Suprapubic skin (tissue), 3 donors: ENCODE measurements around the gene KAZN.

Experiments
- POLR2A ChIP-seq, 2 donors: fragments of 450-650 bp; IDR thresholded peaks; one replicate each; pipeline ENCODE4 v1.6.1; 2017; ENCODE audit warnings: antibody characterized with exemption in 2 of 2, mild to moderate bottlenecking in 2 of 2, moderate library complexity in 2 of 2
- TF ChIP-seq, protein P1 (sequence below), 2 donors: fragments of 200-600 bp in 1 of 2; fragments of 450-650 bp in 1 of 2; sonication (generic) in 1 of 2; IDR thresholded peaks; one replicate each; pipeline ENCODE4 v1.5.1; 2016 to 2019; ENCODE audit warnings: antibody characterized with exemption in 2 of 2, mild to moderate bottlenecking in 1 of 2, moderate library complexity in 1 of 2

DNA sequence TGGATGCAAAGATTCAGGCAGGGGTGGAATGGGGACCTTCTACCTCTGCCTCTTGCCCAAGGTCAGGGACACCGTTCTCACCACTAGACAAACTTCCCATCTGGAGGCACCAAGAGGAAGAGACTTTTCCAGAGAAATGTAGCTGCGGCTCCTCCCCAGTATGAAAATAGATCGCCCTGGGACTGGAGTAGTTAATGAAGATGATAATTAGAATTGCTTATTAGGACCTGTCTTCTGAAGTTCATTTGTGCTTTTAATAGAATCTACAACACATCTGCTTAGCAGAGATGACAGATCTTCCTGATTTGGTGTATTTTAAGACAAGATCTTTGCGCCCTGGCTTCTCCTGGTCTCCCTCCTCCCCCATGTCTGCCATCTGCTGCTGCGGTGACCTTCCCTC lies 266.6 kb downstream of the KAZN start:
- TF ChIP-seq, protein P1, sequence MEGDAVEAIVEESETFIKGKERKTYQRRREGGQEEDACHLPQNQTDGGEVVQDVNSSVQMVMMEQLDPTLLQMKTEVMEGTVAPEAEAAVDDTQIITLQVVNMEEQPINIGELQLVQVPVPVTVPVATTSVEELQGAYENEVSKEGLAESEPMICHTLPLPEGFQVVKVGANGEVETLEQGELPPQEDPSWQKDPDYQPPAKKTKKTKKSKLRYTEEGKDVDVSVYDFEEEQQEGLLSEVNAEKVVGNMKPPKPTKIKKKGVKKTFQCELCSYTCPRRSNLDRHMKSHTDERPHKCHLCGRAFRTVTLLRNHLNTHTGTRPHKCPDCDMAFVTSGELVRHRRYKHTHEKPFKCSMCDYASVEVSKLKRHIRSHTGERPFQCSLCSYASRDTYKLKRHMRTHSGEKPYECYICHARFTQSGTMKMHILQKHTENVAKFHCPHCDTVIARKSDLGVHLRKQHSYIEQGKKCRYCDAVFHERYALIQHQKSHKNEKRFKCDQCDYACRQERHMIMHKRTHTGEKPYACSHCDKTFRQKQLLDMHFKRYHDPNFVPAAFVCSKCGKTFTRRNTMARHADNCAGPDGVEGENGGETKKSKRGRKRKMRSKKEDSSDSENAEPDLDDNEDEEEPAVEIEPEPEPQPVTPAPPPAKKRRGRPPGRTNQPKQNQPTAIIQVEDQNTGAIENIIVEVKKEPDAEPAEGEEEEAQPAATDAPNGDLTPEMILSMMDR (IDR thresholded peaks at IDR 0.05): no peak
- no peak for TF ChIP-seq POLR2A (IDR thresholded peaks at IDR 0.05)
